DLD1 (cell line): ENCODE measurements around the gene ARHGAP15.

Source experiments
- in situ Hi-C: cut with HindIII; loops from 2 replicates; pipeline ENCODE4 v1.10.0; 2017; ENCODE audit warnings: low sequenced_read_pairs

ARHGAP15 gene

DNA sequence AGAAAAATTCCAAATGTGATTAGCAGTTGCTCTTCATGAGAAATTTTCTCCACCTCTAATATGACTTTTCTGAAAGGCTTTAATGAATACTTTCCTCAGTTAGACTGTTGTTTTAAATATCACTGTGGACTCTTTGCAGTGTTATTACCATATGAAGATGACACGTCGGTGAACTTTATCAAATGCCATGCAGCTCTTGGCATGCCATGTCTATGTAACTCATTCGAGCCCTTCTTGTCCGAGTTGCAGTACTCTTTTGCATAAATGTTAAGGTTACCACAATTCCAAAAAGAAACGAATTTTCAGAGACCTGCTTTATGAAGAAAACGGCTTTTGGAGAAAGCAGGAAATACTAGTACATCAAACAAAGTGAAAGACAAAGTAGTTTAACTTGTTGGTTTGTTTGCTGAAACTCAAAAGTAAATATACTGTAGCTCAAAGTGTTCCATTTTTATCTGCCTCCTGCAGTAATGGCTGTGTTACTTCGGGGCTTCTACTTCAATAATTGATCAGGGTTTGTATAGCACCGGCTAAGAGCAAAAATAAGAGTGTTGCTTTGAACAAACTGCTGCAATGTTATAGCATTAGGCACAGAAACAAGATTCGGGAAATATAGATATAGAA, 204.1 kb downstream of the ARHGAP15 start:
- in situ Hi-C loops: no loop called here

DNA sequence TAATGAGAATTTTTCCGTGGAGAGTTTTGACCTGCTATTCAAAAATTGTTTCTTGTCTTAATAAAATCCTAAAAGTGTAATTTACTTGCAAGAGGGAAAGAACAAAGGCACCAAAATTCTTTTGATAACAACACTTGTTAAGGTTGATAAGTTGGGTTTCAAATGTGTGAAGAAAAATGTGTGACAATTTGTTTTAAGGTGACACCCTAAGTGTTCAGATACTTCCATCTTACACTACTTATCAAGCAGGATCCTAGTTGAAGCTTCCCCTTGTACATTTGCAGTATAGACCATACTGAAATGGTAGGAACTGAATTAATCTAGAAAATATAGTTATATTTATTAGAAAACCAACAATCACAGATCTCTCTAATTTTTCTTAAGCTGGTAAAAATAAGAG, 204.6 kb downstream of the ARHGAP15 start:
- in situ Hi-C loops: no loop called here

DNA sequence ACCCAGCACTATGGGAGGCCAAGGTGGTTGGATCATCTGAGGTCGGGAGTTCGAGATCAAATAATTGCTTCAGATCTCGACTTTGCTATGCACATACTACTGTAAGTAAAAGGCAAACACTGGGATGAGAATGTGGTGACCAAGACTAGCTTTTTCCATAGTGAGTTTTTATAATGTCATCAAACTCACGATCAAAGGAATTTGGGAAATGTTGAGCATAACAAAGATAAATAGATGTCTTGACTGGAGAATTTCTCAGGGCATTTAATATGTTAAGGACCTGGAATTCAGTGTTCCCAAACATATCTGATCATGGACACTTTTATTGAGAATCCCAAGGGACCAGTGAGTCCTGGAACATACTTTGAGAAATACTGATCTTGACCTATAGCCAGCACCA, 205.6 kb downstream of the ARHGAP15 start:
- in situ Hi-C loops: no loop called here

DNA sequence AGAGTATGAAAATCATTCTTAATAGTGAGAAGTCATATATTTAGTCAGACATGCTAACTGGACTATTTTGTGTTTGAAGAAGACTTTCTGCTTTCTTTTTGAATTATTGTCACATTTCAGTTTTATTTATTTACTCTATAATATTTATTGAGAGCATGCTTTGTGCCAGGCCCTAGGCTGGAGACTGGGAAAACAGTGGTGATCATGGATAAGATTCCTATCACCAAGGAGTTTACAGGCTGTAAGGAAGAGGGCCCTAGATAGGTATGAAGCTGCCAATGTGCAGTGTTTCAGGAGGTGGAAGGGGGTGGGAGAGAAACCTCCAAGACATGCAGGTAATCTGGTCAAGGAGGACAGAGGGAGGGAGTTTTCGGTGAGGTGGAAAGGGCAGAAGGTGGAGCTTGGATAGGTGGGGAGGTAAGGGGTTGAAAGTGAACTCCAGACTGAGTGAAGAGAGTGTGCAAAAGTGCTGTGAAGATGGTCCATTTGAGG, 207.5 kb downstream of the ARHGAP15 start:
- in situ Hi-C loops: no loop called here

DNA sequence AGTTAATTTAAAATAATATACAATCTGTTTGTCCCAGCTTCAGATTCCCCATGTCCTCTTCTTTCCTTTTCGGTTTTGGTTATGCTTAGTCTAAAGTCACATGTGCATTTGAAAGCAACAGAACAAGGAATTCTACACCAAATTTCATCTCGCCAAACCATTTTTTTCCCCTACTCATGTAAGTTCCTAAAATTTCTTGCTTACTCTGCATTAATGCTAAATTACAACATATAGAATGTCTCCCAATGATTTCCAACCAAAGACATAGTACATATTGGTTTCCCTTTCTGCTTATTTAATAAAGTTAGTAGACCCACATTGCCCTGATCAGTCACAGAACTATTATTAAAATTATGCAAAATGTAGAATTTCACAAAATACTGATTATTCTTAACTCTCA, 212.3 kb downstream of the ARHGAP15 start:
- in situ Hi-C loops: no loop called here

DNA sequence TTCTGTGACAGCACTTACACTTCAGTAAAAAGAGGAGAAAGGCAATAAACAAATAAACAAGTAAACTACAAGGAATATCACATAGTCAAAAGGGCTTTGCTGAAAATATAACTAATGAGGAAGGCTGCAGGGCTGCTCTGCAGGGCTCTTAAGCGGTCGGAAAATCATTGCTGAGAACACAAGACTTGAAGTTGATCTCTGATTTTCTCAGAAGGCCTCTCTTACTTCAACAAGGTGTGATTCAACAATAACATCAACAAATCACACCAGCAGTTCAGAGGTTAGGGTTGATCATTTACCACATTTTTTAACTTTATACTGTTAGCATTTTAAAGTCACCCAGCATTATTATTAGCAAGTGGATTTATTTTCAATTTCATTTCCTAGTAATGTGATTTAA, 215.6 kb downstream of the ARHGAP15 start:
- in situ Hi-C loops: no loop called here

DNA sequence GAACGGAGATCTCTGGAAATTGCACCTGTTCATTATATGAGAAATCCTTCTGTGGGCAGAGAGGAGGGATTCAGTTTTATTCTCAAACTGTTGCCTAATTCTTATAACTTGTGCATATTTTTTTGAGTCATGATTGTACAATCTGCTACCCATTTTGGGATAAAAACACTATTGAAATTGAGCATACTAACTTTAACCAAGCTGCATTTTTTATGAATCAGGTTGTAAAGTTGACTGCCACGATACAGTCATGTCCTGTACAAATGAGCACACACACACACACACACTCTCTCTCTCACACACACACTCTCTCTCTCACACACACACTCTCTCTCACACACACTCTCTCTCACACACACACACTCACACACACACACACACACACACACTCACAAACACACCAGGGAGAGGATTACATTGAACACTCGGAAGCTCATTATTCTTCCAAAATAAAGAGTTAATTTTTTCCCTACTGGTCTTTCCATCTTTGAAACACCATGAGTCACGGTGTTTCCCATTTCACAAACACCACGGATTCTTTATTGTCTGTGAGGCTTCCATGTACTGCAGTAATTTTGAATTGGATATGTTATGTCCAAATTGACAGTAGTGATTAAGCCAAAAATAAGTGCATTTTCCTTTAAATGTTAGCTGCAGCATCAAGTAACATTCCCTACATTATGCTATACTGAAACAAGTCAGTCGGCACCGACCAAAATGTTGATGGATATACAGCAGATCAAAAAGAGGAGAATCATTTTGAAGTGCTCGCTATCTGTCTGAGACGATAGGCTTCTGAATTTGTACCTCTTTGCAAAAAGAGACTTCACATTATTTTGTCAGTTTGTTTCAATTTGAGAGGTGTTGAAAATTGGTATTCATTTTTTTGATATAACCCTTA, 216.9 kb downstream of the ARHGAP15 start:
- in situ Hi-C loops: no loop called here

DNA sequence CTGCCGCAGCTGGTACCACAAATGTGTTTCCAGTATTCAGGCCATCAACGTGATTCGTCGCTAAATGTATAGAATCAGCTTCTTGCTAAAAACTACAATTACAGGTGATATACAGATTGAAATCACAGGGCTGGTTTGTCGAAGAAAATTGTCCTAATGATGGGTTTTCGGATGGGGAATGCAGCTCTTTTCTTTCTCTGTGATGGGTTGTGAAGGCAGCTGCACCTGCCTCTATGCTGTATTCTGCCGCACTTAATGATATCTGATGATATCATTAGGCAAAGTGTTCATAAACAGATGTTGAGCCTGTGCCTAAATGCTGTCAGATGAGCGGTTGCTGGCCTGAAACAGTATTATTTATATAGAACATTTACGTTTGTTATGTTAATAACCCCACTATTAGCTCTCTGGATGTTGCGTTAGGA, 218.1 kb downstream of the ARHGAP15 start:
- in situ Hi-C loops: no loop called here

DNA sequence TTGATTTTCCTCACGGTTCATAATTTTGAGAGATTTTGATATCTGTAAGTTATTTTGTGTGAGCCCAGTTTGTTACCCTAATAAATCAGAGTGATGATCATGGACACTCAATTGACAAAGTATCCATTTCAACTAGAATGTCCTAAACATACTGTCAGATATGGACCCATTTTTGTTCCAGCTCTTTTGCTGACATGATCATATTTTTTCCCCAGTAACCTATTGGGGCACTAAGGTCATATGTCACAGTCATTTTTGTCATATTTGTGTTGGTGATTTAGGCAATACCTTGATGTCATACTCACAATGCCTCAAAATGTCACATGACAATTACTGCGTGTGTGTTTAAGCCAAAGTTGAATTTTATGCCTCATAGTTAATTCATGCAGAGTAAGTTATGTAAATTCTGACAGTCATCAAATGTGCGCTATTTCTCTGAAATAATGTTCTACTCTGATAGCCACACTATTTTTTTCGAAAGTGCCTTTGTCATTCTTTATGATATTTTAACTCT, 218.7 kb downstream of the ARHGAP15 start:
- in situ Hi-C loops: no loop called here

DNA sequence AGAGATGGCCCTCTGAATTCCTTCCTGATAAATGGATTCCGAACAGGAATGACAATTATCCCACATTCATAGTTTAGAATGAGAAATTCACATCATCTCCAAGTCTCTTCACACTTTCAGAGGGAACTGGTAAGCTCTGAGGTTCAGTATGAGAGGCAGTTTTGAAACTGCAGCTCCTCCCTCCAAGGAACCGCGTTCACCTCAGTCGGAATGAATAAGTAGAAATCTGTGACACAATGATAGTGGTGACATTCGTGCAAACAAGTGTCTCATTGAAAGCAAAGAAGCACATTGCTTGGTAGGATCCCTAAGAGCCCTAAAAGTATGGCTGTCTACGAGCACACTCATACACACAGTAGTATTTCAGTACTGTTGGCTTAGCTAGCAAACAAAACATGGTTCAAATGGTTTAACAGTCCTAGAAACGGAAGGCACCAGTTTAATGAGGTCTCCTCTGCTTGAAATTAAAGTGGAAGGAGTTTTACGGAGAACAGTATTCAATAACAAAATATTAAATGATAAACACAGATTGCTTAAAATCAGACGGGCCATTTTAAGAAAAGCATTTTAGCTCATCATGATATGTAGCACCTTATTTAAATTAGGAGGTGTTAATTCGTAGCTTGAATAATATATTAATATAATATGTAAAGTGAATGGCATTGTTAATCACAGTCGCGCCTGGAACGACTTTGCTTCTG, 225.0 kb downstream of the ARHGAP15 start:
- in situ Hi-C loops: no loop called here

DNA sequence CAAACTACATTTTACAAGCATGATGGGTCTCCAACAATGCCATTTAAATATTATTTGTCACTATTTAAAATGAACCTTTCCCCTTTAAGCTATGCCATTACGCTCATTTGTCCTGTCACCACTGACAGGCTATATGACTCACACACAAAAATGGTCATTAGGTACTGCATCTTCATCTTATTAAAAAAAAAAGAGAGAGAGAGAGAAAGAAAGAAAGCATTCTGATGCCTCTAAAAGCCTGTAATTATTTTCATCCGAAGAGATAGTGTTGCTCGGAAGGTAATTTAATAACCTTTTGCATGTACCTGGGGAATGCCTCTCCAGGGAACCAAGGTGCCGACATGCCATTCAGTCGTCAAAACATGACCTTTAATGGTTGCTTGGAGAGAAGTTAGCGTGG, 226.7 kb downstream of the ARHGAP15 start:
- in situ Hi-C loops: no loop called here

DNA sequence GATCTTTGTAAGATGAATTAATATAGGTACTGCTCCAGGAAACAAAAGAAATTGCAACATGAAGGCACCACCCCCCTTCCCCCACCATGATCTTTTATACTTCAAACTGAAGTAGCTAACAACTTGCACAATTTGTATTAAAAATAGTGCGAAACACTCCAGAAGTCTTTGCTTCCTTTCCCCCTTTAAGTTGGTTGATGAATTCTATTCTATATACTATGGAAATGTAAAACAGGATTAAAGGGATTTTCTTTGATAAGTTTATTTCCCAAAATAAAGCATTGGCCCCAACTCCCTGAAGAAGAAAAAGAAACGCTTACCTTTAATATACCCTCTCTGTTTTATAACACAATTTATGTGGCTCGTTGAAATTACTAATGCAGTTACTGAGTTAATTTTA, 227.1 kb downstream of the ARHGAP15 start:
- in situ Hi-C loops: no loop called here

DNA sequence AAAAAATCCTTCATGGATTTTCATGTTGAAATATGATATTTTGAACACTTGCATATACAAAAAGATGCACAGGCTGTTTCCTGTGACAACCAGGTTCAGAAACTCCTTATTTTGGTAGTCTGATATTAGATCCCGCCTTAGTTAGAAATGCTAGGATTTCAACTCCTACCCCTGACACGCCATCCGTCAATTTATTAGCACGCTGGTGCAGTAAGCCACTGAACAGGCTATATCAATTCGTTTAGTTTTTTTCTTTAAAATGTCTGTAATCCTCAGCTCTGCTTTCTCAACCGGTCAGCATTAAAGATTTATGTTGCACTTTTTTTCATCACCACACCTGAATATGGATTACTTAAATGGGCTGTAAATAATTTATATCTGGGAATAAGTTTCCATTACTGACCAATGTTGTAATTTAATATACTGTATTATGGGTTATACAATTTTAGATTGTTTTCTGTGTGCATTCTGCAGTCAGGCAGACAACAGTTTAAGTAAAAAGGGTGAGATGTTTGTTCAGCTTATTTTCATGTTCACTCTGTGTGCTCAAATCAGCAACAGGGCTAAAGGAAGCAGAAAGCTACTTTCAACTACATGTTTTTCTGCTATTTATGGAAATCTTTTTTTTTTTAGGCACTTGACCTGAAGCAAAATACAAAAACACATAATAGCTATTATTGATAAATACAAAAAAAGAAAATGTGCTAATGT, 227.7 kb downstream of the ARHGAP15 start:
- in situ Hi-C loops: no loop called here

DNA sequence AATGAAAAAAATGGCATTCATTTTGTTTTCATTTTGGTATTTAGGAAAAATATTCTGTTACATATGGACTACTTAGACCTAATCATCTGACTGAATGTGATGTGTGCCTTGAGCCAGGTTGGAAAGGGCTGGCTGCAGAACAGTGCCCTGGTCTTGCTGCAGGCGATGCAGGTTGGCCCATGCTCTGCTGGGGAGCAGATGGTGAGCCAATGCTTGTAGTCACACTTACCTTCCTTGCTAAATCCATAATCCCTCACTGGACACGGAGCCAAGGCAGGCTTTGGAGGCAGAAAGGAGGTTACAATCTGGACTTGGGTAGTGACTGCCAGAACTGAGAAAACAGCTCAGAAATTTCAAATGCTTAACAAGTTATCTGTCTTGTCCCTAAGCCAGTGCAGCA, 228.7 kb downstream of the ARHGAP15 start:
- in situ Hi-C loops: no loop called here

DNA sequence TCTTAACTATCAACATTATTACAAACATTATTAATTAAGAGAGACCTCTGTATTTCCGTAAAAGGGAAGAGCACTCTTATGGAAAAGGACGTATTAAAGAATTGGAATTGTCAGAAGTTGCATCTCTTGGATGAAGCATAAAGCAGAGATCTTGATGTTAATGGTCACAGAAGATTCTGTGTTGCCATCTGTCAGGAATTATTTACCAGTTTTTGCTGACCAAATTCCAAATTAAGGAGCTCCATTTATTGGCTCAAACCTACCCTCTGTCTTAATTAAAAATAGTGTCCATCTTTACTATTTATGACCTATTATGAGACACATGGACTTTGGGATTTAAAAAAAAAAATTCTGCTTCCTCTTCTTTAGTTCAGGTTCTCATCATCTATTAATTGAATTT, 232.1 kb downstream of the ARHGAP15 start:
- in situ Hi-C loops: no loop called here

DNA sequence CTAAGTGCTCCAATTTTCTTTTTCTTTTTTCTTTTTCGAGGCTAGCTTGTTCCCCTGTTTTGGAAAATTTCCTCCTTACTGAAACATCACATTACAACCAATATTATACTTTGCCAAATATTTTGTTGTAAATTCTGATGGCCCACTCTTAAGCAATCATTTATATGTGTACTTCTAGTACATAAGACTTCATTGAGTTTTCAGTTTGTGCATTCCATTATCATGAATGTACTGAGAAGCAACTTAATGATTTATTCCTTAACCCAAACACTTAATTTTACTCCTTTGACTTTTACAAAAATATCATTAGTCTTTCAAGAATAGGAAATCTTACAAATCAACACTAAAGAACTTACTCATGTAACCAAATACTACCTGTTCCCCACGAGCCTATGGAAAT, 242.4 kb downstream of the ARHGAP15 start:
- in situ Hi-C loops: no loop called here

DNA sequence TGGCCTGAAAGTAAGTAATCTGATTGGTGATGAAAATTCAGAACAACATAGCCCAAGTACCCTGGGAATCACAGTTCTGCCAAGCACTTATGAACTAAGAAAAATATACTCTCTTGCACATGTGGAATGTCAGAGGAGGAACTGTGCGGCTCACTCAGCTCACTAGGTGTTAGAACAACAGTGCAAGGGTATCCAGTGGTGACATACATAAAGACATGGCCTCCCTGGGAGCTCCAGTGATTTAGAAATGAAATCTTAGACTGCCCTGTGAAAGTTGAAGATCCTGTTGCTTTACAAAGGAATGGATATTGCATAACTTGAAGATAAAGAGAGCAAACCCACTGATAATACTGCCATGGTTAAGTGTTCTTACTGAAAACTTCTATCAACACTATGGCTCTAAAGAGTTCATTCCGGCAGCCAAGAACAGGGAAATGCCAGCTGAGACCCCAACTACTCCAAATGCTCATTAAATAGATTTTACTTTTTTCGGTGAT, 246.2 kb downstream of the ARHGAP15 start:
- in situ Hi-C loops: no loop called here

DNA sequence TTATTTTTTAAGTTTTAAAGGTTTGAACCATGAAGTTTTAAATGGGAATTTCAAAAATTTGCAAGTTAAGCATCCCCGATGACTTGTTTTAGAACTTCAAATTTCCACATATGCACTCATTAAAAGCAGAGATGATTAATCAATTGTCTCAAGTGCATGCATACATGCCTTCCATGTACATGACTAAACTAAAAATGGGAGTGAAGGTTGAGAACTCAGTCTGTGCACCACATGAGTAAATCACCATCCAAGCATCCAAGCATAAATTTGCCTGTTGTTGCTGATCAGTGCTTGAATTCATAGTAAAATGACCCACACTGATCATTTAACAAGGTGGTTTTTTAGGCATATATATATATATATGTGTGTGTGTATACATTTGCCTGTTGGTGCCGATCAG, 249.8 kb downstream of the ARHGAP15 start:
- in situ Hi-C loops: no loop called here

DNA sequence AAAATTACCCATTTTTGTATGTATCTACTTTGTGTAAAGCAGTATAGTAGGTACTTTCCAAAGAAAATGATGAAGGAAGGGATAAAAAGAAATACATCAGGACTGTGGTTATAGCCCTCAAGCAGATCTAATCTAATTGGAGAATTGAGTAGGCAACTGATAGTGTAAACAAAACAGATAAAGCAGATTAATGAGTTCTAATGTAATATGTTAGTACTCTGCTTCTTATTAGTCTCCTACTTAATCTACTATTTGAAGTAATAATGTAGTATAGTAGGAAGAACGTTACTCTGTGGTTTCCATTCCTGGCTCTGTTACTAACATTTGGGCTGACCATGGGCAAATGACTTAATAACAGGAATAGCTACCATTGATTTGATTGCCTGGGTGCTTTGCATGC, 250.7 kb downstream of the ARHGAP15 start:
- in situ Hi-C loops: no loop called here

DNA sequence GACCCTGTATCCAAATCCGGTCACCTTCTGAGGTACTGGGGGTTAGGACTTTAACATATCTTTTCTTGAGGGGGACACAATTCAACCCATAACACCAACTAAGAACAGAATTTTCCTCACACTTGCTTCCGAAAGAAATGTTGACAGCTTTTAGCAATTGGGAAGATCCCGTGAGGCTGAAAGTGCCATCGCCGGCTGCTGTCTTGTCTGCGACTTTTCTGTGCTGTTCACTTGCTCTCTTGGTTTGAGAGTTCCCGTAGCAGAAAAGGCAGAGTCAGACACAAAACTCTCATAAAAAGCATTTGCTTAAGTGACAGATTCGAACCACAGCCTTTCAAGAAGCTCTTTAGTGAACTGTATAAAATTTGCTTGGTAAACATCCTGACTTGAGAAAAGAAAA, 253.4 kb downstream of the ARHGAP15 start:
- in situ Hi-C loops: no loop called here

DNA sequence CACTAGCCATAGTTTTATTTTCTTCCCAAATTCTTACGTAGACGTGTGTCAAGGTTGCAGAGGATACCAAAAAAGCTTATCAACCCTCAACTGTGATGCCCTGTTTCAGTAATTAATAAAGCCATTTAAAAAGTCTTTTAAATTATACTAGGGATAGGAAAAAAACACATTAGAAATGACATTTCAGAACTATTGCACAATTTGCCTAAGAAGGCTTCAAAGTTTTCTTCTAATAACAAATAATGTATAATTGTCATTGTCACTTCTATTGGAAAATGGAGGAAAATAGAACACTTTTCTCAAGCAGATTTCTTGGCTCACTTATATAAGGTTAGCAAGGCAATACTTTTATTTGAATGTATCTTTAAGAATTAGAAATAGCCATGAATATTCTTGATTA, 253.8 kb downstream of the ARHGAP15 start:
- in situ Hi-C loops: no loop called here
